Mesendoderm (in vitro differentiated cells): ENCODE results near the gene RBM33.
A peak's percentile ranks its signal among the peaks of the same experiment; 100 is the strongest.

ENCODE experiments used
- DNase-seq: peaks from one replicate; pipeline ENCODE4 v3.0.0; 2013
- H2AK5ac ChIP-seq: 2 replicates; pipeline ENCODE4 v1.6.1; 2013; ENCODE audit warnings: low read length, inconsistent platforms
- H2BK120ac ChIP-seq: 2 replicates; pipeline ENCODE4 v1.6.1; 2013; ENCODE audit warnings: low read depth, mild to moderate bottlenecking, low read length, moderate library complexity, mixed read lengths
- H2BK15ac ChIP-seq: replicated peaks from 2 replicates; pipeline ENCODE4 v1.6.1; 2013; ENCODE audit warnings: low read depth, mild to moderate bottlenecking, moderate library complexity
- H2BK5ac ChIP-seq: 2 replicates; pipeline ENCODE4 v1.6.1; 2013; ENCODE audit warnings: low read length, inconsistent platforms
- H3K18ac ChIP-seq: 2 replicates; pipeline ENCODE4 v1.6.1; 2013; ENCODE audit warnings: mild to moderate bottlenecking, low read length, mixed read lengths
- H3K23ac ChIP-seq: one replicate; pipeline ENCODE4 v1.6.1; 2013; ENCODE audit warnings: low read length
- H3K27ac ChIP-seq: 2 replicates; pipeline ENCODE4 v1.5.1; 2013; ENCODE audit warnings: low read depth, mild to moderate bottlenecking, inconsistent platforms, low read length, moderate library complexity
- H3K27me3 ChIP-seq: 2 replicates; pipeline ENCODE4 v1.6.1; 2013; ENCODE audit warnings: low read length, control low read depth, mild to moderate bottlenecking, inconsistent platforms; ENCODE audit not compliant: insufficient read depth, poor library complexity
- H3K36me3 ChIP-seq: 2 replicates; pipeline ENCODE4 v1.6.1; 2013; ENCODE audit warnings: low read length, inconsistent platforms; ENCODE audit not compliant: control insufficient read depth, insufficient read depth
- H3K4ac ChIP-seq: one replicate; pipeline ENCODE4 v1.6.1; 2013; ENCODE audit warnings: low read depth, mild to moderate bottlenecking, low read length, moderate library complexity
- H3K4me1 ChIP-seq: 2 replicates; pipeline ENCODE4 v1.6.1; 2013; ENCODE audit warnings: low read depth, low read length, inconsistent platforms; ENCODE audit not compliant: control insufficient read depth
- H3K4me2 ChIP-seq: 2 replicates; pipeline ENCODE4 v1.6.1; 2013; ENCODE audit warnings: low read length
- H3K4me3 ChIP-seq: 2 replicates; pipeline ENCODE4 v1.5.1; 2013; ENCODE audit warnings: mild to moderate bottlenecking, low read length
- H3K56ac ChIP-seq: one replicate; pipeline ENCODE4 v1.6.1; 2013; ENCODE audit warnings: low read length
- H3K79me1 ChIP-seq: 2 replicates; pipeline ENCODE4 v1.6.1; 2013; ENCODE audit warnings: low read length, inconsistent platforms
- H3K79me2 ChIP-seq: 2 replicates; pipeline ENCODE4 v1.6.1; 2013; ENCODE audit warnings: mild to moderate bottlenecking, low read length; ENCODE audit not compliant: control insufficient read depth, insufficient read depth
- H3K9ac ChIP-seq: 2 replicates; pipeline ENCODE4 v1.6.1; 2013; ENCODE audit warnings: low read length, inconsistent platforms
- H4K5ac ChIP-seq: one replicate; pipeline ENCODE4 v1.6.1; 2013; ENCODE audit warnings: low read length
- H4K8ac ChIP-seq: one replicate; pipeline ENCODE4 v1.6.1; 2013; ENCODE audit warnings: low read depth, mild to moderate bottlenecking, control low read depth, low read length, moderate library complexity
- WGBS: extraction: QIAGEN DNeasy Blood & Tissue Kit; methylation state at CpG from one replicate; pipeline ENCODE4 v1.1.7; 2013; ENCODE audit warnings: low lambda C conversion rate, missing lambda C conversion rate; ENCODE audit not compliant: insufficient coverage; ENCODE audit errors: extremely low coverage; 5-methylcytosine and 5-hydroxymethylcytosine counted together

RBM33 gene

GRCh38 chr7:155811895-155812761 lies 167.7 kb downstream of the RBM33 start, which contains the start of gene SHH:
TSS of gene SHH (minus strand) at chr7:155812463. CDS start at chr7:155812122, 341 bp downstream.
- no peak within 1 kb of the TSS for H2BK120ac ChIP-seq
- H3K9ac ChIP-seq, result no peak within 1 kb of the TSS
- H3K79me1 ChIP-seq, result no peaks in the 10 kb centered on the region
- peak within 1 kb of the TSS; percentile 29 for H3K4me2 ChIP-seq
- H4K8ac ChIP-seq, result no peak within 1 kb of the TSS
- no peaks in the 10 kb centered on the region for H3K36me3 ChIP-seq
- H3K27me3 ChIP-seq, result peaks cover 52% of the 10 kb centered on the region
- WGBS, result no CpG with 5 or more reads among the region's 53 CpGs
- H3K4ac ChIP-seq, result no peak within 1 kb of the TSS
- H3K79me2 ChIP-seq, result no peaks in the 10 kb centered on the region
- peak within 1 kb of the TSS; percentile 56 for H3K56ac ChIP-seq
- no peak within 1 kb of the TSS for H3K4me3 ChIP-seq
- no peak within 1 kb of the TSS for H2BK5ac ChIP-seq
- H3K27ac ChIP-seq, result no peak within 1 kb of the TSS
- H3K23ac ChIP-seq, result no peak within 1 kb of the TSS
- no peak within 1 kb of the TSS for H2AK5ac ChIP-seq
- DNase-seq, result no peak
- peaks cover 6% of the 10 kb centered on the region for H3K4me1 ChIP-seq
- H2BK15ac ChIP-seq, result no peak within 1 kb of the TSS
- H3K18ac ChIP-seq, result no peak within 1 kb of the TSS
- H4K5ac ChIP-seq, result no peak within 1 kb of the TSS

GRCh38 chr7:155813125-155813524 lies 168.7 kb downstream of the RBM33 start:
- Histone ChIP-seq H3K79me2 (no peaks in the 10 kb centered on the region), H2AK5ac (no peak overlapping the region), H3K4me2 (no peak overlapping the region), H3K4me1 (no peaks in the 10 kb centered on the region), H3K4me3 (no peak overlapping the region), H3K27me3 (peaks cover 52% of the 10 kb centered on the region), H3K18ac (no peak overlapping the region), H3K4ac (no peak overlapping the region), H3K79me1 (no peaks in the 10 kb centered on the region), H4K8ac (no peak overlapping the region), H2BK15ac (no peak overlapping the region), H4K5ac (no peak overlapping the region), H2BK5ac (no peak overlapping the region), H3K9ac (no peak overlapping the region), H3K27ac (no peak overlapping the region), H3K36me3 (no peaks in the 10 kb centered on the region), H2BK120ac (no peak overlapping the region), H3K23ac (no peak overlapping the region), H3K56ac (no peak overlapping the region)
- no peak for DNase-seq
- WGBS, result no CpG with 5 or more reads among the region's 8 CpGs

GRCh38 chr7:155813546-155814315 lies 169.3 kb downstream of the RBM33 start:
- no peak overlapping the region for H3K4ac ChIP-seq
- no peak overlapping the region for H3K23ac ChIP-seq
- H2AK5ac ChIP-seq, result no peak overlapping the region
- no peak overlapping the region for H3K4me2 ChIP-seq
- DNase-seq, result no peak
- H3K4me1 ChIP-seq, result no peaks in the 10 kb centered on the region
- no peaks in the 10 kb centered on the region for H3K79me2 ChIP-seq
- no peak overlapping the region for H3K27ac ChIP-seq
- H3K79me1 ChIP-seq, result no peaks in the 10 kb centered on the region
- H2BK5ac ChIP-seq, result no peak overlapping the region
- H3K18ac ChIP-seq, result no peak overlapping the region
- no peak overlapping the region for H4K8ac ChIP-seq
- peaks cover 52% of the 10 kb centered on the region for H3K27me3 ChIP-seq
- no peak overlapping the region for H4K5ac ChIP-seq
- no peak overlapping the region for H2BK120ac ChIP-seq
- no CpG with 5 or more reads among the region's 19 CpGs for WGBS
- H2BK15ac ChIP-seq, result no peak overlapping the region
- H3K56ac ChIP-seq, result no peak overlapping the region
- no peak overlapping the region for H3K4me3 ChIP-seq
- H3K9ac ChIP-seq, result no peak overlapping the region
- no peaks in the 10 kb centered on the region for H3K36me3 ChIP-seq

GRCh38 chr7:155814316-155815276 lies 170.1 kb downstream of the RBM33 start:
- H2AK5ac ChIP-seq, result no peak overlapping the region
- H3K27ac ChIP-seq, result no peak overlapping the region
- DNase-seq, result no peak
- H3K27me3 ChIP-seq, result peaks cover 44% of the 10 kb centered on the region
- H3K79me2 ChIP-seq, result no peaks in the 10 kb centered on the region
- no peaks in the 10 kb centered on the region for H3K36me3 ChIP-seq
- no peak overlapping the region for H2BK120ac ChIP-seq
- no peak overlapping the region for H3K18ac ChIP-seq
- no peak overlapping the region for H2BK5ac ChIP-seq
- H3K4me1 ChIP-seq, result no peaks in the 10 kb centered on the region
- H3K4me3 ChIP-seq, result no peak overlapping the region
- no CpG with 5 or more reads among the region's 22 CpGs for WGBS
- no peak overlapping the region for H3K9ac ChIP-seq
- H3K23ac ChIP-seq, result no peak overlapping the region
- H3K4me2 ChIP-seq, result no peak overlapping the region
- no peak overlapping the region for H3K56ac ChIP-seq
- H4K8ac ChIP-seq, result no peak overlapping the region
- H2BK15ac ChIP-seq, result no peak overlapping the region
- H3K79me1 ChIP-seq, result no peaks in the 10 kb centered on the region
- no peak overlapping the region for H4K5ac ChIP-seq
- H3K4ac ChIP-seq, result no peak overlapping the region

- no peak overlapping the region for H4K5ac ChIP-seq
- H3K4ac ChIP-seq, result no peak overlapping the region
- no CpG with 5 or more reads among the region's 20 CpGs for WGBS
- no peak overlapping the region for H4K8ac ChIP-seq
- no peak overlapping the region for H2BK5ac ChIP-seq
- H3K9ac ChIP-seq, result peak overlapping the region; percentile 32
- H3K27ac ChIP-seq, result no peak overlapping the region
- H2BK15ac ChIP-seq, result no peak overlapping the region
- no peak overlapping the region for H3K23ac ChIP-seq
- no peaks in the 10 kb centered on the region for H3K79me2 ChIP-seq
- no peaks in the 10 kb centered on the region for H3K36me3 ChIP-seq
- DNase-seq, result peak; percentile 71
- no peak overlapping the region for H2BK120ac ChIP-seq
- H2AK5ac ChIP-seq, result no peak overlapping the region
- H3K4me3 ChIP-seq, result no peak overlapping the region
- peak overlapping the region; percentile 44 for H3K56ac ChIP-seq
- no peak overlapping the region for H3K4me2 ChIP-seq
- H3K18ac ChIP-seq, result no peak overlapping the region
- H3K79me1 ChIP-seq, result no peaks in the 10 kb centered on the region
- H3K4me1 ChIP-seq, result no peaks in the 10 kb centered on the region
- peaks cover 36% of the 10 kb centered on the region for H3K27me3 ChIP-seq
Measured at GRCh38 chr7:155815332-155816191, 171.1 kb downstream of the RBM33 start.
